HepG2 (cell line): ENCODE results near the gene TRIM67. TPM values are rescaled to one million over a fixed set of nuclear protein-coding genes. Genes with fewer than 3 reads are reported as not detected.

Experiments used
- EHMT2 ChIP-seq: fragments of 200-600 bp; sonication (generic); IDR thresholded peaks from 2 replicates; pipeline ENCODE4 v1.7.0; 2017; ENCODE audit warnings: antibody characterized with exemption, low read depth, low read length, borderline replicate concordance
- GABPA ChIP-seq, 2 experiments: IDR thresholded peaks; 2 replicates each; pipeline ENCODE4 v1.6.1; 2011 to 2016; ENCODE audit warnings: low read depth in 2 of 2, low read length in 1 of 2, missing biosample characterization in 1 of 2, missing genetic modification characterization in 1 of 2
- HNF4G ChIP-seq, 2 experiments: sonication (generic) in 1 of 2; formaldehyde crosslinking in 1 of 2; IDR thresholded peaks; 2 replicates each; pipeline versions ENCODE4 v1.4.0 to v1.6.1; 2011 to 2020; ENCODE audit warnings: borderline replicate concordance in 2 of 2, low read depth in 2 of 2, mild to moderate bottlenecking in 2 of 2, low read length in 1 of 2, missing genetic modification reagents in 1 of 2, moderate library complexity in 1 of 2
- KDM2A ChIP-seq: sonication (generic); formaldehyde crosslinking; IDR thresholded peaks from 2 replicates; pipeline ENCODE4 v1.4.0; 2020; ENCODE audit warnings: low read depth, missing genetic modification reagents, borderline replicate concordance
- KMT2B ChIP-seq: IDR thresholded peaks from 2 replicates; pipeline ENCODE4 v1.6.1; 2016; ENCODE audit warnings: missing genetic modification reagents, missing compliant biosample characterization
- PCBP1 ChIP-seq: fragments of 200-400 bp; formaldehyde crosslinking; IDR thresholded peaks from 2 replicates; pipeline ENCODE4 v1.6.1; 2017; ENCODE audit warnings: mild to moderate bottlenecking, low read depth, low read length, borderline replicate concordance
- RXRA ChIP-seq: sonication (generic); formaldehyde crosslinking; IDR thresholded peaks from 2 replicates; pipeline ENCODE4 v1.5.1; 2020; ENCODE audit warnings: missing genetic modification reagents
- ZFP36L1 ChIP-seq: sonication (generic); formaldehyde crosslinking; IDR thresholded peaks from 2 replicates; pipeline ENCODE4 v1.8.0; 2022; ENCODE audit warnings: mild to moderate bottlenecking, missing genetic modification reagents, moderate library complexity
- ZFP90 ChIP-seq: sonication (generic); formaldehyde crosslinking; IDR thresholded peaks from 2 replicates; pipeline ENCODE4 v1.8.0; 2022; ENCODE audit warnings: missing genetic modification reagents, mild to moderate bottlenecking, inconsistent platforms, borderline replicate concordance
- ZNF282 ChIP-seq: fragments of 450-650 bp; IDR thresholded peaks from 2 replicates; pipeline ENCODE4 v1.6.1; 2018; ENCODE audit not compliant: partially characterized antibody
- ZNF776 ChIP-seq: sonication (generic); formaldehyde crosslinking; IDR thresholded peaks from 2 replicates; pipeline ENCODE4 v1.4.0; 2020; ENCODE audit warnings: mild to moderate bottlenecking, missing genetic modification reagents
- polyA plus RNA-seq, 8 experiments: library from polyadenylated mRNA; depleted of rRNA in 3 of 8; stranded (reverse) in 7 of 8; unstranded in 1 of 8; fragments of >200 nt; fragmentation: Illumina TruSeq in 4 of 8; extraction: Trizol in 4 of 8; gene quantifications; 2 replicates each; pipeline versions ENCODE4 v1.2.1 to v1.2.3, GENCODE V29; 2011 to 2016; ENCODE audit warnings: low read depth in 4 of 8, missing spikeins in 1 of 8, mixed read lengths in 1 of 8; ENCODE audit not compliant: insufficient read depth in 1 of 8
- total RNA-seq, 5 experiments: library from RNA; depleted of rRNA; stranded (reverse); fragments of >200 nt; fragmentation: Illumina TruSeq; extraction: Trizol; gene quantifications; 2 replicates each; pipeline ENCODE4 v1.2.3, GENCODE V29; 2016; ENCODE audit warnings: low read depth in 1 of 5
- TF ChIP-seq, protein P1 (sequence below): sonication (generic); formaldehyde crosslinking; IDR thresholded peaks from 2 replicates; pipeline ENCODE4 v1.4.0; 2020; ENCODE audit warnings: mild to moderate bottlenecking, missing genetic modification reagents
- TF ChIP-seq, protein P2 (sequence below): sonication (generic); formaldehyde crosslinking; conservative IDR thresholded peaks from 2 replicates; pipeline ENCODE4 v1.8.0; 2022; ENCODE audit warnings: low read depth, missing genetic modification reagents
- TF ChIP-seq, protein P3 (sequence below): sonication (generic); formaldehyde crosslinking; IDR thresholded peaks from 2 replicates; pipeline ENCODE4 v1.5.0; 2020; ENCODE audit warnings: mild to moderate bottlenecking, missing genetic modification reagents
- TF ChIP-seq, protein P4 (sequence below): sonication (generic); formaldehyde crosslinking; IDR thresholded peaks from 2 replicates; pipeline ENCODE4 v1.8.1; 2022; ENCODE audit warnings: mild to moderate bottlenecking, missing genetic modification reagents

The TRIM67 gene
- total and polyA plus RNA-seq, 2 of the 13 experiments (the other 11 are each of a cell fraction or from before 2014, with no cell fraction given), result not detected

DNA sequence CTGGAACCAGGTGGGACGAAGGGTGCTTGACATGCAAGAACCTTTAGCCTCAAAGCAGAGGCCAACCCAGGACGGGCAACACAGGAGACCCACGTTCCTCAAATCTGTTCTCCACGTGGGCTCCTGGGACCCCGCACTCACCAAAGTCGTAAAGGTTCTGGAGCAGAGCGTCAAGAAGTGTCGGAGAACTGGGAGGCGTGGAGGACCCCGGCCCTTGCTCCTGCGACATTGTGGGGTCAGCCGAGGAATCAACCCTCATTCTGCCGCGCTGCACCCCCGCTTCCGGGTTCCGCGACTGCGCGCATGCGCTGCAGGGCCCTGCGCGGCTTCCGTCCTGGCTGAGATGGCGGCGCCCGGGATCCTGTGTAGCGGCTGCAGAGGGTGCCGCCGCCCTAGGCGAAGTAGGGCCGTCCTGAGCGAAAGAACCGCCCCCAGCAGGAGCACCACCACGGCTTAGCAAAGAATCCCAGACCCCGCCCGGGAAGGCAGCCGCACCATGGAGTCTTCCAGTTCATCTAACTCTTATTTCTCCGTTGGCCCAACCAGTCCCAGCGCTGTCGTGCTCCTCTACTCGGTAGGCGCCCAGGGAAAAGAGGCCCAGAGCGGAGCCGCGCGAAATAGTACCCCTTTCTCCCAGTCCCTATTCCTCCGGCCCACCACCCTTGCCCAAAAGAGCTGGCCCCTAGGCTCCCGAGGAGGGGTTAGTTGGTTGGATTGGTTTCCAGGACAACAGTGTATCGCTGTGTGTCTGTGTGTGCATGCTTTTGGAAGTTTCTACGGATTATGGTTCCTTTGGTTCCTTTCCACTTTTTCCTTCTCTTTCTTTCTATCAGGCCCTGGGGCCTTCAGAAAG, 79.3 kb downstream of the TRIM67 start, which contains the start of gene GNPAT (continued):
- TF ChIP-seq, protein P1, sequence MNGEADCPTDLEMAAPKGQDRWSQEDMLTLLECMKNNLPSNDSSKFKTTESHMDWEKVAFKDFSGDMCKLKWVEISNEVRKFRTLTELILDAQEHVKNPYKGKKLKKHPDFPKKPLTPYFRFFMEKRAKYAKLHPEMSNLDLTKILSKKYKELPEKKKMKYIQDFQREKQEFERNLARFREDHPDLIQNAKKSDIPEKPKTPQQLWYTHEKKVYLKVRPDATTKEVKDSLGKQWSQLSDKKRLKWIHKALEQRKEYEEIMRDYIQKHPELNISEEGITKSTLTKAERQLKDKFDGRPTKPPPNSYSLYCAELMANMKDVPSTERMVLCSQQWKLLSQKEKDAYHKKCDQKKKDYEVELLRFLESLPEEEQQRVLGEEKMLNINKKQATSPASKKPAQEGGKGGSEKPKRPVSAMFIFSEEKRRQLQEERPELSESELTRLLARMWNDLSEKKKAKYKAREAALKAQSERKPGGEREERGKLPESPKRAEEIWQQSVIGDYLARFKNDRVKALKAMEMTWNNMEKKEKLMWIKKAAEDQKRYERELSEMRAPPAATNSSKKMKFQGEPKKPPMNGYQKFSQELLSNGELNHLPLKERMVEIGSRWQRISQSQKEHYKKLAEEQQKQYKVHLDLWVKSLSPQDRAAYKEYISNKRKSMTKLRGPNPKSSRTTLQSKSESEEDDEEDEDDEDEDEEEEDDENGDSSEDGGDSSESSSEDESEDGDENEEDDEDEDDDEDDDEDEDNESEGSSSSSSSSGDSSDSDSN, result peak; percentile 87
- TF ChIP-seq, protein P2, sequence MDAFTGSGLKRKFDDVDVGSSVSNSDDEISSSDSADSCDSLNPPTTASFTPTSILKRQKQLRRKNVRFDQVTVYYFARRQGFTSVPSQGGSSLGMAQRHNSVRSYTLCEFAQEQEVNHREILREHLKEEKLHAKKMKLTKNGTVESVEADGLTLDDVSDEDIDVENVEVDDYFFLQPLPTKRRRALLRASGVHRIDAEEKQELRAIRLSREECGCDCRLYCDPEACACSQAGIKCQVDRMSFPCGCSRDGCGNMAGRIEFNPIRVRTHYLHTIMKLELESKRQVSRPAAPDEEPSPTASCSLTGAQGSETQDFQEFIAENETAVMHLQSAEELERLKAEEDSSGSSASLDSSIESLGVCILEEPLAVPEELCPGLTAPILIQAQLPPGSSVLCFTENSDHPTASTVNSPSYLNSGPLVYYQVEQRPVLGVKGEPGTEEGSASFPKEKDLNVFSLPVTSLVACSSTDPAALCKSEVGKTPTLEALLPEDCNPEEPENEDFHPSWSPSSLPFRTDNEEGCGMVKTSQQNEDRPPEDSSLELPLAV (CRISPR knock-in tag), result no peak
- TF ChIP-seq KMT2B (CRISPR knock-in tag), result peak; percentile 68; the same call in 1 of the 2 replicates
- TF ChIP-seq ZNF776 (CRISPR knock-in tag), result peak; percentile 90; the same call in 1 of the 2 replicates
- peak; percentile 57; the same call in 1 of the 2 replicates for TF ChIP-seq KDM2A (CRISPR knock-in tag)
- no peak for TF ChIP-seq EHMT2
- TF ChIP-seq, protein P3, sequence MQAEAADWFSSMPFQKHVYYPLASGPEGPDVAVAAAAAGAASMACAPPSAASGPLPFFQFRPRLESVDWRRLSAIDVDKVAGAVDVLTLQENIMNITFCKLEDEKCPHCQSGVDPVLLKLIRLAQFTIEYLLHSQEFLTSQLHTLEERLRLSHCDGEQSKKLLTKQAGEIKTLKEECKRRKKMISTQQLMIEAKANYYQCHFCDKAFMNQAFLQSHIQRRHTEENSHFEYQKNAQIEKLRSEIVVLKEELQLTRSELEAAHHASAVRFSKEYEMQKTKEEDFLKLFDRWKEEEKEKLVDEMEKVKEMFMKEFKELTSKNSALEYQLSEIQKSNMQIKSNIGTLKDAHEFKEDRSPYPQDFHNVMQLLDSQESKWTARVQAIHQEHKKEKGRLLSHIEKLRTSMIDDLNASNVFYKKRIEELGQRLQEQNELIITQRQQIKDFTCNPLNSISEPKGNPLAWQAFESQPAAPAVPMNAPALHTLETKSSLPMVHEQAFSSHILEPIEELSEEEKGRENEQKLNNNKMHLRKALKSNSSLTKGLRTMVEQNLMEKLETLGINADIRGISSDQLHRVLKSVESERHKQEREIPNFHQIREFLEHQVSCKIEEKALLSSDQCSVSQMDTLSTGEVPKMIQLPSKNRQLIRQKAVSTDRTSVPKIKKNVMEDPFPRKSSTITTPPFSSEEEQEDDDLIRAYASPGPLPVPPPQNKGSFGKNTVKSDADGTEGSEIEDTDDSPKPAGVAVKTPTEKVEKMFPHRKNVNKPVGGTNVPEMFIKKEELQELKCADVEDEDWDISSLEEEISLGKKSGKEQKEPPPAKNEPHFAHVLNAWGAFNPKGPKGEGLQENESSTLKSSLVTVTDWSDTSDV (CRISPR knock-in tag), result peak; percentile 73; the same call in 1 of the 2 replicates
- TF ChIP-seq, protein P4, sequence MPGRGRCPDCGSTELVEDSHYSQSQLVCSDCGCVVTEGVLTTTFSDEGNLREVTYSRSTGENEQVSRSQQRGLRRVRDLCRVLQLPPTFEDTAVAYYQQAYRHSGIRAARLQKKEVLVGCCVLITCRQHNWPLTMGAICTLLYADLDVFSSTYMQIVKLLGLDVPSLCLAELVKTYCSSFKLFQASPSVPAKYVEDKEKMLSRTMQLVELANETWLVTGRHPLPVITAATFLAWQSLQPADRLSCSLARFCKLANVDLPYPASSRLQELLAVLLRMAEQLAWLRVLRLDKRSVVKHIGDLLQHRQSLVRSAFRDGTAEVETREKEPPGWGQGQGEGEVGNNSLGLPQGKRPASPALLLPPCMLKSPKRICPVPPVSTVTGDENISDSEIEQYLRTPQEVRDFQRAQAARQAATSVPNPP (CRISPR knock-in tag), result no peak
- no peak for TF ChIP-seq ZNF282
- TF ChIP-seq GABPA (IDR thresholded peaks at IDR 0.05; ENCODE audit: low read depth, low read length), result peak; percentile 49
- TF ChIP-seq GABPA (CRISPR knock-in tag; IDR thresholded peaks at IDR 0.05; ENCODE audit: low read depth), result peak; percentile 80
- no peak for TF ChIP-seq HNF4G (IDR thresholded peaks at IDR 0.05; ENCODE audit: borderline replicate concordance, low read depth, low read length)
- no peak; the same call in 1 of the 2 replicates for TF ChIP-seq HNF4G (CRISPR knock-in tag; IDR thresholded peaks at IDR 0.05; ENCODE audit: borderline replicate concordance, low read depth)
- TF ChIP-seq ZFP90, result peak; percentile 63; the same call in 1 of the 2 replicates
- no peak for TF ChIP-seq ZFP36L1 (CRISPR knock-in tag)
- TF ChIP-seq PCBP1, result no peak
- TF ChIP-seq RXRA (CRISPR knock-in tag), result peak; percentile 78
